ENCODE data around the gene IGSF11. TPM values are rescaled to one million over a fixed set of nuclear protein-coding genes. Genes with fewer than 3 reads are reported as not detected.
"Not testable (repeated sequence)": the region's sequence is repeated elsewhere in the genome, so short reads cannot be mapped to it uniquely, and the experiment has no call there.

Gene IGSF11, protein sequence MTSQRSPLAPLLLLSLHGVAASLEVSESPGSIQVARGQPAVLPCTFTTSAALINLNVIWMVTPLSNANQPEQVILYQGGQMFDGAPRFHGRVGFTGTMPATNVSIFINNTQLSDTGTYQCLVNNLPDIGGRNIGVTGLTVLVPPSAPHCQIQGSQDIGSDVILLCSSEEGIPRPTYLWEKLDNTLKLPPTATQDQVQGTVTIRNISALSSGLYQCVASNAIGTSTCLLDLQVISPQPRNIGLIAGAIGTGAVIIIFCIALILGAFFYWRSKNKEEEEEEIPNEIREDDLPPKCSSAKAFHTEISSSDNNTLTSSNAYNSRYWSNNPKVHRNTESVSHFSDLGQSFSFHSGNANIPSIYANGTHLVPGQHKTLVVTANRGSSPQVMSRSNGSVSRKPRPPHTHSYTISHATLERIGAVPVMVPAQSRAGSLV
- total RNA-seq (1 to 10 TPM; 3.6 to 9.3 (median 5.5) TPM), polyA plus RNA-seq (2.7 TPM)
- long read RNA-seq, donor 1, partial matches to known transcripts = 0 of 3 reads
- long read RNA-seq, donor 1, other reads (novel, unspliced or antisense) = 1 of 3 reads
- long read RNA-seq, donor 2 = 0 reads
- long read RNA-seq, donor 3, partial matches to known transcripts = 2 of 10 reads
- long read RNA-seq, donor 3, other reads (novel, unspliced or antisense) = 4 of 10 reads
- long read RNA-seq, donor 4, partial matches to known transcripts = 1 of 1 reads
- long read RNA-seq, donor 4, other reads (novel, unspliced or antisense) = 0 of 1 reads

DNA sequence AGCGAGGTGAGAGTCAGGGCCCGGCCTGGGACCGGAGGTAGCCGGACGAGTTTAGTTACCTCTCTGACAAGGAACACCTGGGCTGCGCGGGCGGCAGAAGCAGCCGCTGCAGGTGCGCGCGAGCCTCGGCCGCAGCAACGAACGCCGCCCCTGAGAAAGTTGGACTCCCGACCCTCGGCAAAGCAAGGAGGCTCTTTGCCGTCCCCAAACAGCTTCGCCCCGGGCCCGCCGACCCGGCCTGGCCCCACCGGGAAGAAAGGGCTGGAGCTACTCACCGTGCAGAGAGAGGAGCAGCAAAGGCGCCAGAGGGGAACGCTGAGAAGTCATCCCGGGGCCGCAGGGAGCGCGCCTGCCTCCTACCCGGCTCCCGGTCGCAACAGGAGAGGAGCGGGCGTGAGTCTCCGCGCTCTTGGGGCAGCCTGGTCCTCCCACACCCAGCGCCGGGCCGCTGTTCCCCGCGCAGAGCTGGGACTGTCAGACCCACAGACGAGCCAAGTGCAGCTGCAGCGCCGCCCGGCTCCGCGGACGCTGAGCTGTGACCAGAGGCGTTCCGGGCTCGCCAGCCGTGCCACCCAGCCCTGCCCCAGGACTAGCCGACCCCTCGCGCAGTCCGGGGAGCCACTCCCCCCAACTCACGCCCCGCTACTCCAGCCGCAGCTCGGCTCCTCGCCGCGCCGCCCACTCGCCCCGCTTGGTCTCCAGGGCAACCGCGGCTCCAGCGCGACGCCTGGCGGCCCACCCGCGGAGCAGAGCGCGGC, at the start of gene IGSF11:
Gene IGSF11 (minus strand): TSS at position 591 of the 758 bp plus-strand sequence. CDS start 264 bp downstream, at position 327.
- intact Hi-C loops (cut with DNase I) = loop anchor here in 3 of 4 donors (2.0 to 5.0 kb wide), 3 partner anchors 148 to 152 kb away; no protein-coding TSS in a partner anchor
- ATAC-seq (peak; percentile 97), DNase-seq (peak; percentile 69 to 91 (median 88))
- H3K27ac ChIP-seq (ENCODE audit: low read length) = no peak within 1 kb of the TSS
- H3K4me3 ChIP-seq (ENCODE audit: low read length) = peak within 1 kb of the TSS; percentile 40
- no peaks in the 10 kb centered on the region for H3K27me3 ChIP-seq (ENCODE audit: control insufficient read depth, insufficient read depth)
- under 1% methylated on average over 80 of the region's 80 CpGs for WGBS
- no peaks in the 10 kb centered on the region for H3K9me3 ChIP-seq (ENCODE audit: control insufficient read depth, low read length)
- no peaks in the 10 kb centered on the region for H3K4me1 ChIP-seq (ENCODE audit: control insufficient read depth, insufficient read depth, low read length)

DNA sequence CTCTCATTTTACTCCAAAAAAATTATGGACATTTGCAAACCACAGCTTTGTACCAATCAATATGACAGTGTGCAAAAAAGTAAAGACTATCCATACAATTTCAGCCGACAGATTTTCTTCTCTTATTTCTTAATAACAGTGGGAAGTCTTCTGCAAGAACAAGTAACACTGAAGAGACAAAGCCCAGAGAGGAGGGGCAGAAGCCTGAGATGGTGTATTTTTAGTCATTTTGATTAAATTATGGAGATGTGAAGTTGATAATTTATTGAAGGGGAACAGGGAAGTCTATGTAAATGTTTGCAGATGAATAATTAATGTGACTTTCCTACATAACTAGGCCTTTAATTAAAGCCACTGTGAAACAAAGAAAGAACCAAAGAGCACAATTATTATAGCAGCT, 45.7 kb upstream of the IGSF11 start:
- DNase-seq (no peak), ATAC-seq (no peak)
- intact Hi-C loops (cut with DNase I) = no loop called here
- no peaks in the 10 kb centered on the region for H3K9me3 ChIP-seq (ENCODE audit: control insufficient read depth, low read length)
- WGBS = 78% methylated on average over 1 of the region's 1 CpG
- no peaks in the 10 kb centered on the region for H3K4me1 ChIP-seq (ENCODE audit: control insufficient read depth, insufficient read depth, low read length)
- H3K4me3 ChIP-seq (ENCODE audit: low read length) = no peak overlapping the region
- no peaks in the 10 kb centered on the region for H3K27me3 ChIP-seq (ENCODE audit: control insufficient read depth, insufficient read depth)
- no peak overlapping the region for H3K27ac ChIP-seq (ENCODE audit: low read length)

DNA sequence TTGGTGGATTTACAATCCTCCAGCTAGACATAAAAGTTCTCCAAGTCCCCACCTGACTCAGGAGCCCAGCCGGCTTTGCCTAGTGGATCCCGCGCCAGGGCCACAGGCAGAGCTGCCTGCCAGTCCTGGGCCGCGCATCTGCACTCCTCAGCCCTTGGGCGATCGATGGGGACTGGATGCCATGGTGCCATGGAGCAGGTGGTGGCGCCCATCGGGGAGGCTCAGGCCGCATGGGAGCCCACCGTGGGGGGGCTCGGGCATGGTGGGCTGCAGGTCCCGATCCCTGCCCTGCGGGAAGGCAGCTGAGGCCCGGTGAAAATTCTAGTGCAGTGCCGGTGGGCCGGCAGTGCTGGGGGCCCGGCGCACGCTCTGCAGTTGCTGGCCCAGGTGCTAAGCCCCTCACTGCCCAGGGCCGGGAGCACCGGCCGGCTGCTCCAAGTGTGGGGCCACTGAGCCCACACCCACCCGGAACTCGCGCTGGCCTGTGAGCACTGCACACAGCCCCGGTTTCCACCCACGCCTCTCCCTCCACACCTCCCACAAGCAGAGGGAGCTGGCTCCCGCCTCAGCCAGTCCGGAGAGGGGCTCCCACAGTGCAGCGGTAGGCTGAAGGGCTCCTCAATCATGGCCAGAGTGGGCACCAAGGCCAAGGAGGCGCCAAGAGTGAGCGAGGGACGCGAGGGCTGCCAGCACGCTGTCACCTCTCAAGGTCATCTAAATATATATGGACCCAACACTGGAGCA, 38.8 kb upstream of the IGSF11 start:
- peak in 2 of 3 donors; percentile 31 to 51 for DNase-seq

DNA sequence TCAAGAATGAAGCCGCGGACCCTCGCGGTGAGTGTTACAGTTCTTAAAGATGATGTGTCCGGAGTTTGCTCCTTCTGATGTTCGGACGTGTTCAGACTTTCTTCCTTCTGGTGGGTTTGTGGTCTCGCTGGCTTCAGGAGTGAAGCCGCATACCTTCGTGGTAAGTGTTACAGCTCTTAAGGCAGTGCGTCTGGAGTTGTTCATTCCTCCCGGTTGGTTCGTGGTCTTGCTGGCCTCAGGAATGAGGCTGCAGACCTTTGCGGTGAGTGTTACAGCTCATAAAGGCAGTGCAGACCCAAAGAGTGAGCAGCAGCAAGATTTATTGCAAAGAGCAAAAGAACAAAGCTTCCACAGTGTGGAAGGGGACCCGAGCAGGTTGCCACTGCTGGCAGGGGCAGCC, 37.8 kb upstream of the IGSF11 start:
- intact Hi-C loops (cut with DNase I); H3K4me1 ChIP-seq (ENCODE audit: control insufficient read depth, insufficient read depth, low read length); ATAC-seq: not testable (repeated sequence)

More for the DNA sequence above, 38.8 kb upstream of the IGSF11 start:
- no peaks in the 10 kb centered on the region for H3K4me1 ChIP-seq (ENCODE audit: control insufficient read depth, insufficient read depth, low read length)
- ATAC-seq = no peak
- H3K9me3 ChIP-seq (ENCODE audit: control insufficient read depth, low read length) = no peaks in the 10 kb centered on the region
- H3K4me3 ChIP-seq (ENCODE audit: low read length) = no peak overlapping the region
- no peak overlapping the region for H3K27ac ChIP-seq (ENCODE audit: low read length)
- intact Hi-C loops (cut with DNase I) = no loop called here
- H3K27me3 ChIP-seq (ENCODE audit: control insufficient read depth, insufficient read depth) = no peaks in the 10 kb centered on the region
- WGBS = 93% methylated on average over 36 of the region's 36 CpGs

DNA sequence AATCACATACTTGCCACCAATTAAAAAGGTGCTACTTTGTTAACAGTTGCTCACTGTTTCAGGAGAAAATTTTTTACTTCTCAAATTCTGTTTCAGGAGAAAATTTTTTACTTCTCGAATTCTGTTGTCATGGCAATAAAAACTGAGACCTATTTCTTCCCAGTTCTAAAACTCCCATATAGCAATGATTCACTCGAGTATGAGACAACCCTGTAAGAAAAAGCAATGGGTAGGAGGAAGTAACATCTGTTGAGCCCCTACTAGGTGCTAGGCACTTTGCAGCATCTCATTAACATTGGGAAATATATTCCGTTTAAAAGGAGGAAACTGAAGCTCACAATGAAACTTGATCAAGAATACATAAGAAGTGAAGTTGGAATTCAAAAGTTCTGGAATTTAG, 35.1 kb upstream of the IGSF11 start:
- no peak for ATAC-seq
- H3K27ac ChIP-seq (ENCODE audit: low read length) = no peak overlapping the region
- H3K9me3 ChIP-seq (ENCODE audit: control insufficient read depth, low read length) = no peaks in the 10 kb centered on the region
- no peak for DNase-seq
- H3K4me3 ChIP-seq (ENCODE audit: low read length) = no peak overlapping the region
- 69% methylated on average over 3 of the region's 3 CpGs for WGBS
- H3K4me1 ChIP-seq (ENCODE audit: control insufficient read depth, insufficient read depth, low read length) = no peaks in the 10 kb centered on the region
- H3K27me3 ChIP-seq (ENCODE audit: control insufficient read depth, insufficient read depth) = no peaks in the 10 kb centered on the region
- intact Hi-C loops (cut with DNase I) = no loop called here

More for the DNA sequence above, 37.8 kb upstream of the IGSF11 start:
- 95% methylated on average over 15 of the region's 15 CpGs for WGBS
- H3K27me3 ChIP-seq (ENCODE audit: control insufficient read depth, insufficient read depth); H3K9me3 ChIP-seq (ENCODE audit: control insufficient read depth, low read length); H3K4me3 ChIP-seq (ENCODE audit: low read length); H3K27ac ChIP-seq (ENCODE audit: low read length); DNase-seq: not testable (repeated sequence)

DNA sequence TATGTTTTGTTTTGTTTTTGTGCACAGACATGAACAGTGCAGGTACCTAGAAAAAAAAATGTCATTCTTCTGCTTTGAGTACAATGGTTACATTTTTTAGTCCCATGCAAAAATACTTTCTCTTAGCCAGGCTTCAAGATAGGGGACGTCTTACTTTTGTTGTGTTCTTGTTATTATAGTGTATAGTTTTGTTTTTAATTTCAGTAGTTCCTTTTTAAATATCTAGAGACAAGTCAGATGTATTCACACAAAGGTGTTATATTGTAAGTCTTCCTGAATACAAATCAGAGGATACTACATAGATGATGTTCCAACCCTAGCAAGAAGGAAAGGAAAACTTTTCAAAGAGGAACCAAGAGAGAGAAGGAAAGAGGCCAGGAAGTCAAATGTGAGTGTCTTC, 28.8 kb upstream of the IGSF11 start:
- Histone ChIP-seq H3K27me3 (ENCODE audit: control insufficient read depth, insufficient read depth) (no peaks in the 10 kb centered on the region), H3K4me1 (ENCODE audit: control insufficient read depth, insufficient read depth, low read length) (no peaks in the 10 kb centered on the region), H3K9me3 (ENCODE audit: control insufficient read depth, low read length) (no peaks in the 10 kb centered on the region), H3K27ac (ENCODE audit: low read length) (no peak overlapping the region), H3K4me3 (ENCODE audit: low read length) (no peak overlapping the region)
- DNase-seq (no peak), ATAC-seq (no peak)
- intact Hi-C loops (cut with DNase I) = no loop called here
- 59% methylated on average over 1 of the region's 1 CpG for WGBS

DNA sequence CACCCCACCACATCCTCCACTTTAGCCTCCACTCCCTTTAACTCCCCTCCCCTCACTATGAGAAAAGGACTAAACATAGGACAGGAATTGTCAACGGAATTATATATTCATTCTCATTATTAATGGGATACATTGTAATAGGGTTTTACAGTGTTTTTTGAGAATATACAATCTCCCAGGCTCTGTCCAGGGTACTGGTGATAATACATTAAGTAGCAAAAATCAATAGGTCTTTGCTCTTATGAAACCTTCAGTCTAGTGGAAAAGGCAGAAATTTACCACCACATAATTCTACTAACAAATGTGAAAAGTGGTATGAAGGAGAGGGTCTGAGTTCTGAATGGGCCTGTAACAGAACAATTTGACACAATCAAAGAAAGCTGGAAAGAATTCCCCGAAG, 28.2 kb upstream of the IGSF11 start:
- no peaks in the 10 kb centered on the region for H3K4me1 ChIP-seq (ENCODE audit: control insufficient read depth, insufficient read depth, low read length)
- no peak overlapping the region for H3K4me3 ChIP-seq (ENCODE audit: low read length)
- ATAC-seq (no peak), DNase-seq (no peak)
- no peak overlapping the region for H3K27ac ChIP-seq (ENCODE audit: low read length)
- H3K27me3 ChIP-seq (ENCODE audit: control insufficient read depth, insufficient read depth) = no peaks in the 10 kb centered on the region
- intact Hi-C loops (cut with DNase I) = no loop called here
- 72% methylated on average over 2 of the region's 2 CpGs for WGBS
- no peaks in the 10 kb centered on the region for H3K9me3 ChIP-seq (ENCODE audit: control insufficient read depth, low read length)

DNA sequence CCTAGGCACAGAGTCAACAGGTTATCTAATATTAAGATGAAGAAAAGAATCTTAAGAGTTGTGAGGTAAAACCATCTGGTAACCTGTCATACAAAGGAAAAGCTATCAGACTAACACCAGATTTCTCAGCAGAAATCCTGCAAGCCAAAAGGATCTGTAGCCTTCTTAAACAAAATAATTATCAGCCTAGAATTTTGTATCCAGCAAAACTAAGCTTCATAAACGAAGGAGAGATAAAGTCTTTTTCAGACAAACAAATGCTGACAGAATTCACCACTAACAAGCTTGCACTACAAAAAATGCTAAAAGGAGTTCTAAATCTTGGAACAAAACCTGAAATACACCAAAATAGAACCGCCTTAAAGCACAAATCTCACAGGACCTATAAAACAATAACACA, 9.9 kb upstream of the IGSF11 start:
- intact Hi-C loops (cut with DNase I) = no loop called here
- WGBS = 80% methylated on average over 2 of the region's 2 CpGs
- Histone ChIP-seq H3K9me3 (ENCODE audit: control insufficient read depth, low read length) (no peaks in the 10 kb centered on the region), H3K4me1 (ENCODE audit: control insufficient read depth, insufficient read depth, low read length) (no peaks in the 10 kb centered on the region), H3K27ac (ENCODE audit: low read length) (no peak overlapping the region), H3K4me3 (ENCODE audit: low read length) (no peak overlapping the region), H3K27me3 (ENCODE audit: control insufficient read depth, insufficient read depth) (no peaks in the 10 kb centered on the region)
- ATAC-seq = no peak
- no peak for DNase-seq

DNA sequence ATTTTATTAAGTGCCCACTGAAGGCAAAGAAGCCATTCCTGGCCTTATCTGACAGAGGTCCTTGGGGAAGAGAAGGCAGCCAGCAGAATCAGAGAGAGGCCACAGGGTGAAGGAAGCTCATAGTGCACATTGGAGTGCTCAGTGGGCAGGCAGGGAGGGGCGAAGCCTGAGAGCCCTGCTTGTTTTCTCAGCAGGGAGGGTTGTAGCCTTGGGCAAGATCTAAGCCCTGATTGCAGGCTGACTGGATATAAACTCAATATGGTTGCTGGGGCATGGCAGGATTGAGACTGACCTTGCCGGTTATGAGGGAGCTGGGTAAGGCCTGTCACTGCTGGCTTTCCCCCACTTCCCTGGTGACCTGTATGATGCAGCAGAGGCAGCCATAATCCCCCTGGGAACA, 7.5 kb upstream of the IGSF11 start:
- ATAC-seq = no peak
- no peak overlapping the region for H3K4me3 ChIP-seq (ENCODE audit: low read length)
- intact Hi-C loops (cut with DNase I) = no loop called here
- no peak for DNase-seq
- H3K4me1 ChIP-seq (ENCODE audit: control insufficient read depth, insufficient read depth, low read length) = no peaks in the 10 kb centered on the region
- H3K27me3 ChIP-seq (ENCODE audit: control insufficient read depth, insufficient read depth) = no peaks in the 10 kb centered on the region
- no peaks in the 10 kb centered on the region for H3K9me3 ChIP-seq (ENCODE audit: control insufficient read depth, low read length)
- no peak overlapping the region for H3K27ac ChIP-seq (ENCODE audit: low read length)
- 84% methylated on average over 2 of the region's 2 CpGs for WGBS

DNA sequence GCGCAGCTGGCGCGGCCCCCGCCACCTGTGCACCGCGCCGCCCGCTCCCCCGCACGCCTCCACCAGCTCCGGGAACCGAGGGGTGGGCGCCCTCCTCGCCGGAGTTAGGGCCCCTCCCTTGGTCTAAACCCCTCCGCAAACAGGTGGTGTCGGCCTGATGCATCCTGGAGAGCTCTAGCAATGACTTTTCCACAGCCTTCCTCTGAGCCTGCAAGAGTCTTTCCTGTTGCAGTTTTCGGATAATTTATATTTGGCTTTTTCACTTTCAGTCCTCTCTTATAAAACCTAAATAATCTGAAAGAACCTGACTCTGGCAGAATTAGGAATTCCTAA, 334 bp upstream of the IGSF11 start:
- DNase-seq (no peak), ATAC-seq (no peak)
- intact Hi-C loops (cut with DNase I) = loop anchor here in 2 of 4 donors (2.0 kb wide), 2 partner anchors 148 to 150 kb away; no protein-coding TSS in a partner anchor
- 2% methylated on average over 18 of the region's 18 CpGs for WGBS
- Histone ChIP-seq H3K27me3 (ENCODE audit: control insufficient read depth, insufficient read depth) (no peaks in the 10 kb centered on the region), H3K9me3 (ENCODE audit: control insufficient read depth, low read length) (no peaks in the 10 kb centered on the region), H3K4me3 (ENCODE audit: low read length) (peak overlapping the region; percentile 40), H3K4me1 (ENCODE audit: control insufficient read depth, insufficient read depth, low read length) (no peaks in the 10 kb centered on the region), H3K27ac (ENCODE audit: low read length) (no peak overlapping the region)

All from right cardiac atrium (tissue), 5 donors.